Fibroblast of the aortic adventitia (primary cell): ENCODE data around the gene BRMS1. TPM values are rescaled to one million over a fixed set of nuclear protein-coding genes. Genes with fewer than 3 reads are reported as not detected.
A peak's percentile ranks its signal among the peaks of the same experiment; 100 is the strongest.
"Not testable (repeated sequence)": the region's sequence is repeated elsewhere in the genome, so short reads cannot be mapped to it uniquely, and the experiment has no call there.

Experiments used
- DNase-seq: peaks from one replicate; pipeline ENCODE4 v3.0.0-alpha.2; 2010; ENCODE audit warnings: low read depth
- H3K4me3 ChIP-seq: 2 replicates; pipeline ENCODE4 v1.5.1; 2011; ENCODE audit warnings: low read depth, mild to moderate bottlenecking, control low read depth, low read length, moderate library complexity
- CTCF ChIP-seq: IDR thresholded peaks from 2 replicates; pipeline ENCODE4 v1.5.1; 2011; ENCODE audit warnings: mild to moderate bottlenecking, low read length, control low read depth, inconsistent platforms; ENCODE audit not compliant: insufficient read depth
- total RNA-seq: library from RNA; depleted of rRNA; stranded (reverse); fragments of >200 nt; gene quantifications from 2 replicates; pipeline ENCODE4 v1.2.3, GENCODE V29; 2012; ENCODE audit warnings: low replicate concordance

Gene BRMS1
- total RNA-seq, 1 donor: 38.5 TPM

GRCh38 chr11:66324664-66325063 lies 20.2 kb downstream of the BRMS1 start:
- no peak overlapping the region for H3K4me3 ChIP-seq
- no peak for TF ChIP-seq CTCF
- DNase-seq: peak; percentile 58

GRCh38 chr11:66323684-66324083 lies 21.2 kb downstream of the BRMS1 start:
- TF ChIP-seq CTCF: no peak
- DNase-seq: no peak
- no peak overlapping the region for H3K4me3 ChIP-seq

GRCh38 chr11:66322732-66323427 lies 22.0 kb downstream of the BRMS1 start:
- DNase-seq: peak; percentile 89
- no peak for TF ChIP-seq CTCF
- no peak overlapping the region for H3K4me3 ChIP-seq

GRCh38 chr11:66321606-66322005 lies 23.3 kb downstream of the BRMS1 start:
- no peak for TF ChIP-seq CTCF
- no peak overlapping the region for H3K4me3 ChIP-seq
- peak; percentile 53 for DNase-seq

- not testable (repeated sequence) for DNase-seq
Measured at GRCh38 chr11:66320748-66321147, 24.2 kb downstream of the BRMS1 start.

GRCh38 chr11:66320289-66320688 lies 24.6 kb downstream of the BRMS1 start:
- not testable (repeated sequence) for DNase-seq, H3K4me3 ChIP-seq

More at GRCh38 chr11:66320748-66321147, 24.2 kb downstream of the BRMS1 start:
- not testable (repeated sequence) for H3K4me3 ChIP-seq

GRCh38 chr11:66318600-66318970 lies 26.3 kb downstream of the BRMS1 start:
- no peak for TF ChIP-seq CTCF
- no peak for DNase-seq
- no peak overlapping the region for H3K4me3 ChIP-seq

- DNase-seq: peak; percentile 95
- TF ChIP-seq CTCF: no peak
- peak overlapping the region; percentile 37 for H3K4me3 ChIP-seq
Measured at GRCh38 chr11:66317723-66318599, 26.9 kb downstream of the BRMS1 start.
